ENCODE measurements around the gene CLEC3B. TPM values are rescaled to one million over a fixed set of nuclear protein-coding genes. Genes with fewer than 3 reads are reported as not detected.

Gene CLEC3B
- total and polyA plus RNA-seq, 2 donors (not counting 1 experiment from before 2014, with no cell fraction given) = 56.3 to 87.2 TPM

DNA sequence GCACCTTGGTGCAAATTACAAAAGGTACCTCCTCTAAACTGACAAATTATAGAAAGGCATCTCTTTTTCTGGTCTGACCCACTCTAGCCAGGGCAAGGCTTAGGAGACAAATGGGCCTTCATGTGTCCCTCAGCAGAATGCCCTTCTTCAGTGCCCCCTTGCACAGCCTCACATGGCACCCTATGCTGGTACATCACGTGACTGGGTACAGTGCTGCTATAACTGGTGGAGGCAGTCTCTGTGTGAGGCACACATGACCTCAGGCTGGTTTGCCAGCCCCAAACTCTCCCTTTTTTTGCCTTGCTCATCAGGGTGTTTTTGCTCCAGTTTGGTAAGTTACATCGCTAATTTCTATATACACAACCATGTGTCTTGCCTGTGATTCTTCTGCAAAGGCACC is 3.1 kb downstream of the CLEC3B start:
- no peaks in the 10 kb centered on the region for H3K27me3 ChIP-seq (ENCODE audit: control insufficient read depth, insufficient read depth, low read length)
- H3K27ac ChIP-seq (ENCODE audit: insufficient read depth, low read length) = peak overlapping the region; percentile 50
- H3K4me3 ChIP-seq (replicated peaks in 1 of 4; ENCODE audit: control extremely low read depth in 1 of 4, insufficient read depth in 1 of 4, low read depth in 3 of 4, low read length in 4 of 4) = no peak overlapping the region
- H2AFZ ChIP-seq (ENCODE audit: low read length) = no peak overlapping the region
- no peak overlapping the region for H3K4me2 ChIP-seq (ENCODE audit: extremely low read depth, insufficient read depth, low read length)
- H3K9ac ChIP-seq (ENCODE audit: insufficient read depth, low read length) = no peak overlapping the region
- H3K36me3 ChIP-seq (ENCODE audit: control insufficient read depth, insufficient read depth, low read length) = no peaks in the 10 kb centered on the region
- H4K20me1 ChIP-seq (ENCODE audit: control insufficient read depth, extremely low read depth, insufficient read depth, low read length) = no peaks in the 10 kb centered on the region
- peaks cover 26% of the 10 kb centered on the region for H3K4me1 ChIP-seq (ENCODE audit: control insufficient read depth, extremely low read depth, insufficient read depth, low read length)
- no peaks in the 10 kb centered on the region for H3K79me2 ChIP-seq (ENCODE audit: control insufficient read depth, insufficient read depth, low read length)
- no peaks in the 10 kb centered on the region for H3K9me3 ChIP-seq (ENCODE audit: control insufficient read depth, insufficient read depth, low read depth, low read length)
- DNase-seq (ENCODE audit: low read depth in 2 of 2) = no peak
- TF ChIP-seq, protein P1, sequence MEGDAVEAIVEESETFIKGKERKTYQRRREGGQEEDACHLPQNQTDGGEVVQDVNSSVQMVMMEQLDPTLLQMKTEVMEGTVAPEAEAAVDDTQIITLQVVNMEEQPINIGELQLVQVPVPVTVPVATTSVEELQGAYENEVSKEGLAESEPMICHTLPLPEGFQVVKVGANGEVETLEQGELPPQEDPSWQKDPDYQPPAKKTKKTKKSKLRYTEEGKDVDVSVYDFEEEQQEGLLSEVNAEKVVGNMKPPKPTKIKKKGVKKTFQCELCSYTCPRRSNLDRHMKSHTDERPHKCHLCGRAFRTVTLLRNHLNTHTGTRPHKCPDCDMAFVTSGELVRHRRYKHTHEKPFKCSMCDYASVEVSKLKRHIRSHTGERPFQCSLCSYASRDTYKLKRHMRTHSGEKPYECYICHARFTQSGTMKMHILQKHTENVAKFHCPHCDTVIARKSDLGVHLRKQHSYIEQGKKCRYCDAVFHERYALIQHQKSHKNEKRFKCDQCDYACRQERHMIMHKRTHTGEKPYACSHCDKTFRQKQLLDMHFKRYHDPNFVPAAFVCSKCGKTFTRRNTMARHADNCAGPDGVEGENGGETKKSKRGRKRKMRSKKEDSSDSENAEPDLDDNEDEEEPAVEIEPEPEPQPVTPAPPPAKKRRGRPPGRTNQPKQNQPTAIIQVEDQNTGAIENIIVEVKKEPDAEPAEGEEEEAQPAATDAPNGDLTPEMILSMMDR (conservative IDR thresholded peaks at IDR 0.05 in 1 of 2, IDR thresholded peaks at IDR 0.05 in 1 of 2; ENCODE audit: low read depth in 1 of 2, low read length in 2 of 2) = no peak
- no peak for TF ChIP-seq EZH2 (IDR thresholded peaks at IDR 0.05; ENCODE audit: low read length, missing control alignments)

DNA sequence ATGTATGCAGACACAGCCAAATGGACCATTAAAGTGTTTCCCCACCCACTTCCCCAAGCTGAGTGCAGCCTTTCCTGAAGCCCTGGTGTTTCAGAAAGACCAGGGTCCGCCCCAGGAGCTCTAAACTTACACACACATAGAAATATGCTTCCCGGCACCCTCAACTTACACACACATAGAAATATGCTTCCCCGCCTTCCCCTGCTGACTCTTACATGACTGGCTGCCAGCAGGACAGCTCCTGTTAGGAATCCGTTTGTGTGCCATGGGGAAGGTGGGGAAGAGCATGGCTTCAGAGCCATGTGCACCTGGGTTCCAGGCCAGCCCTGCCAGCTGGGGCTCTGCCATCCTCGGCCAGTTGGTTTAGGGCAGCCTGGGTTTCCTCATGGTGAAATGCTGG is 3.6 kb downstream of the CLEC3B start:
- H3K9ac ChIP-seq (ENCODE audit: insufficient read depth, low read length) = no peak overlapping the region

DNA sequence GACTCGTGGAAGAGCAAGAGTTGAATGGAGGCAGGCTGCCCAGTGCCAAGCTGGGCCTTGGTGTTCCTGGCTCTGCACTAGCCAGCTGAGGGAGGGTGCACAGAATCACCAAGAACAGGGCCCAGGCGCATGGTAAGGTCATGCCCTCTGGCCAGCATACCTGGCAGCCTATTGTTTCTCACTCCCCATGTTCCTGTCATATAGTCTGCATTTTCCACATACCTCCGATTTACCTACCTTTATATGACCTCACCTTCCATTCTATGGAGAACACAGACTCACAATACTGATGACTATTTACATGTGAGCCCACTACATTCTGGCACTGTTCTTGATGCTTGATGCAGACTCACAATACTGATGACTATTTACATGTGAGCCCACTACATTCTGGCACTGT is 5.4 kb downstream of the CLEC3B start:
- Histone ChIP-seq H4K20me1 (ENCODE audit: control insufficient read depth, extremely low read depth, insufficient read depth, low read length) (no peaks in the 10 kb centered on the region), H2AFZ (ENCODE audit: low read length) (no peak overlapping the region), H3K4me2 (ENCODE audit: extremely low read depth, insufficient read depth, low read length) (no peak overlapping the region), H3K4me3 (replicated peaks in 1 of 4; ENCODE audit: control extremely low read depth in 1 of 4, insufficient read depth in 1 of 4, low read depth in 3 of 4, low read length in 4 of 4) (no peak overlapping the region), H3K9ac (ENCODE audit: insufficient read depth, low read length) (no peak overlapping the region), H3K27me3 (ENCODE audit: control insufficient read depth, insufficient read depth, low read length) (no peaks in the 10 kb centered on the region), H3K27ac (ENCODE audit: insufficient read depth, low read length) (no peak overlapping the region), H3K36me3 (ENCODE audit: control insufficient read depth, insufficient read depth, low read length) (no peaks in the 10 kb centered on the region), H3K9me3 (ENCODE audit: control insufficient read depth, insufficient read depth, low read depth, low read length) (no peaks in the 10 kb centered on the region), H3K79me2 (ENCODE audit: control insufficient read depth, insufficient read depth, low read length) (no peaks in the 10 kb centered on the region), H3K4me1 (ENCODE audit: control insufficient read depth, extremely low read depth, insufficient read depth, low read length) (peaks cover 27% of the 10 kb centered on the region)
- no peak for DNase-seq (ENCODE audit: low read depth in 2 of 2)
- TF ChIP-seq EZH2 (IDR thresholded peaks at IDR 0.05; ENCODE audit: low read length, missing control alignments) = no peak
- TF ChIP-seq, protein P1 (conservative IDR thresholded peaks at IDR 0.05 in 1 of 2, IDR thresholded peaks at IDR 0.05 in 1 of 2; ENCODE audit: low read depth in 1 of 2, low read length in 2 of 2) = no peak

More for the DNA sequence above, 3.6 kb downstream of the CLEC3B start:
- peaks cover 30% of the 10 kb centered on the region for H3K4me1 ChIP-seq (ENCODE audit: control insufficient read depth, extremely low read depth, insufficient read depth, low read length)
- no peaks in the 10 kb centered on the region for H3K79me2 ChIP-seq (ENCODE audit: control insufficient read depth, insufficient read depth, low read length)
- H4K20me1 ChIP-seq (ENCODE audit: control insufficient read depth, extremely low read depth, insufficient read depth, low read length) = no peaks in the 10 kb centered on the region
- H3K4me3 ChIP-seq (replicated peaks in 1 of 4; ENCODE audit: control extremely low read depth in 1 of 4, insufficient read depth in 1 of 4, low read depth in 3 of 4, low read length in 4 of 4) = no peak overlapping the region
- DNase-seq (ENCODE audit: low read depth in 2 of 2) = peak in 1 of 2 donors; percentile 88
- no peaks in the 10 kb centered on the region for H3K36me3 ChIP-seq (ENCODE audit: control insufficient read depth, insufficient read depth, low read length)
- H3K9me3 ChIP-seq (ENCODE audit: control insufficient read depth, insufficient read depth, low read depth, low read length) = no peaks in the 10 kb centered on the region
- H2AFZ ChIP-seq (ENCODE audit: low read length) = no peak overlapping the region
- TF ChIP-seq EZH2 (IDR thresholded peaks at IDR 0.05; ENCODE audit: low read length, missing control alignments) = no peak
- TF ChIP-seq, protein P1 (conservative IDR thresholded peaks at IDR 0.05 in 1 of 2, IDR thresholded peaks at IDR 0.05 in 1 of 2; ENCODE audit: low read depth in 1 of 2, low read length in 2 of 2) = no peak
- no peak overlapping the region for H3K4me2 ChIP-seq (ENCODE audit: extremely low read depth, insufficient read depth, low read length)
- H3K27ac ChIP-seq (ENCODE audit: insufficient read depth, low read length) = peak overlapping the region; percentile 50
- H3K27me3 ChIP-seq (ENCODE audit: control insufficient read depth, insufficient read depth, low read length) = no peaks in the 10 kb centered on the region

Data from fibroblast of lung (primary cell).